Kidney epithelial cell (primary cell): Measurements from ENCODE around the gene RAI14. TPM values are rescaled to one million over a fixed set of nuclear protein-coding genes. Genes with fewer than 3 reads are reported as not detected.

Source experiments
- DNase-seq: peaks from one replicate; pipeline ENCODE4 v3.0.0-alpha.2; 2010; ENCODE audit warnings: low read depth
- H3K27me3 ChIP-seq: 2 replicates; pipeline ENCODE4 v1.6.0; 2011; ENCODE audit warnings: low read length; ENCODE audit not compliant: control insufficient read depth, insufficient read depth
- H3K36me3 ChIP-seq: 2 replicates; pipeline ENCODE4 v1.5.1; 2011; ENCODE audit warnings: low read length; ENCODE audit not compliant: control insufficient read depth, insufficient read depth
- H3K4me3 ChIP-seq: 2 replicates; pipeline ENCODE4 v1.5.1; 2011; ENCODE audit warnings: low read depth, mild to moderate bottlenecking, control low read depth, low read length
- total RNA-seq: library from RNA; depleted of rRNA; stranded (reverse); fragments of >200 nt; gene quantifications from 2 replicates; pipeline ENCODE4 v1.2.3, GENCODE V29; 2015
- TF ChIP-seq, protein P1 (sequence below): IDR thresholded peaks from 2 replicates; pipeline ENCODE4 v1.5.1; 2011; ENCODE audit warnings: mild to moderate bottlenecking, moderate library complexity, low read length, control low read depth, inconsistent platforms; ENCODE audit not compliant: insufficient read depth, poor library complexity, severe bottlenecking

The RAI14 gene
- total RNA-seq, 1 donor from 2014 or later = 116 TPM

DNA sequence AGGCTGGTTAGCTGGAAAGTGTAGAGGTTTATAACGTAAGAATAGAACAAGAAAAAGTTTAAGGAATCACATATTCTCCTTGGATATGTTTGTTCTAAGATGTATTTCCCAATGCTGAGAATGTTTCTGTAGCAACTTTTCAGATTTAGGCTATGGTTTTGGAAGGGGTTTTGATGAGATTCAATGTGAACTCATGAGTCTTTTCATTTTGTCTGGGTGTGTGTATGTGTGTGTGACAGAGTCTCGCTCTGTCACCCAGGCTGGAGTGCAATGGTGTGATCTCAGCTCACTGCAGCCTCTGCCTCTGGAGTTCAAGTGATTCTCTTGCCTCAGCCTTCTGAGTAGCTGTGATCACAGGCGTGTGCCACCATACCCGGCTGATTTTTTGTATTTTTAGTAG lies 38.6 kb downstream of the RAI14 start:
- TF ChIP-seq, protein P1, sequence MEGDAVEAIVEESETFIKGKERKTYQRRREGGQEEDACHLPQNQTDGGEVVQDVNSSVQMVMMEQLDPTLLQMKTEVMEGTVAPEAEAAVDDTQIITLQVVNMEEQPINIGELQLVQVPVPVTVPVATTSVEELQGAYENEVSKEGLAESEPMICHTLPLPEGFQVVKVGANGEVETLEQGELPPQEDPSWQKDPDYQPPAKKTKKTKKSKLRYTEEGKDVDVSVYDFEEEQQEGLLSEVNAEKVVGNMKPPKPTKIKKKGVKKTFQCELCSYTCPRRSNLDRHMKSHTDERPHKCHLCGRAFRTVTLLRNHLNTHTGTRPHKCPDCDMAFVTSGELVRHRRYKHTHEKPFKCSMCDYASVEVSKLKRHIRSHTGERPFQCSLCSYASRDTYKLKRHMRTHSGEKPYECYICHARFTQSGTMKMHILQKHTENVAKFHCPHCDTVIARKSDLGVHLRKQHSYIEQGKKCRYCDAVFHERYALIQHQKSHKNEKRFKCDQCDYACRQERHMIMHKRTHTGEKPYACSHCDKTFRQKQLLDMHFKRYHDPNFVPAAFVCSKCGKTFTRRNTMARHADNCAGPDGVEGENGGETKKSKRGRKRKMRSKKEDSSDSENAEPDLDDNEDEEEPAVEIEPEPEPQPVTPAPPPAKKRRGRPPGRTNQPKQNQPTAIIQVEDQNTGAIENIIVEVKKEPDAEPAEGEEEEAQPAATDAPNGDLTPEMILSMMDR = no peak
- Histone ChIP-seq H3K4me3 (no peak overlapping the region), H3K27me3 (no peaks in the 10 kb centered on the region), H3K36me3 (peaks cover 2% of the 10 kb centered on the region)
- DNase-seq = no peak

DNA sequence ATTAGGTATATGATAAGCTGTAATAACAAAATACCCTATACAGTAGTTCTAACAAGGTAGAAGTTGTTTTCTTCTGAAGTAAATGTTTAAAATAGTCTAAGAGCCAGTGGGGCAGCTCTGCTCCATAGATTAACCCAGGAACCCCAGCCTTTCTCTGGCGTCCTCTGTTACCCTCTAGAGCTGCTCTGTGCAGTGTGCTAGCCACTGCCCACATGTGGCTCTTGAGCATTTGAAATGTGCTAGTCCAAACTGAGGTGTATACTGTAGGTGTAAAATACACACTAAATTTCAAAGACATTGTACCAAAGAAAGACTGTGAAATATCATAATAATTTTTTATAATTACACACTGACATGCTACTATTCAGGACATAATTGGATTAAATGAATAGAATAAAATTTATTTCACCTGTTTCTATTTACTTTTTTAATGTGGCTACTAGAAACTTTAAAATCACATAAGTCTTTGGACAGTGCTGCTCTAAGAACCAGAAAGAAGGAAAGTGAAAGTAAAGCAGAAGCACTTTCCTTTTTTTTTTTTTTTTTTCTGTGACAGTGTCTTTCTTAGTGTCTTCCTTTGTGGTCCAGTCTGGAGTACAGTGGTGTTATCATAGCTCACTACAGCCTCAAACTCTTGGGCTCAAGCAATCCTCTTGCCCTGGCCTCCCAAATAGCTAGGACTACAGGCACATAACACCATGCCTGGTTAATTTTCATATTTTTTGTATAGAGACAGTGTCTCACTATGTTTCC lies 39.3 kb downstream of the RAI14 start:
- TF ChIP-seq, protein P1 = no peak
- no peak for DNase-seq

DNA sequence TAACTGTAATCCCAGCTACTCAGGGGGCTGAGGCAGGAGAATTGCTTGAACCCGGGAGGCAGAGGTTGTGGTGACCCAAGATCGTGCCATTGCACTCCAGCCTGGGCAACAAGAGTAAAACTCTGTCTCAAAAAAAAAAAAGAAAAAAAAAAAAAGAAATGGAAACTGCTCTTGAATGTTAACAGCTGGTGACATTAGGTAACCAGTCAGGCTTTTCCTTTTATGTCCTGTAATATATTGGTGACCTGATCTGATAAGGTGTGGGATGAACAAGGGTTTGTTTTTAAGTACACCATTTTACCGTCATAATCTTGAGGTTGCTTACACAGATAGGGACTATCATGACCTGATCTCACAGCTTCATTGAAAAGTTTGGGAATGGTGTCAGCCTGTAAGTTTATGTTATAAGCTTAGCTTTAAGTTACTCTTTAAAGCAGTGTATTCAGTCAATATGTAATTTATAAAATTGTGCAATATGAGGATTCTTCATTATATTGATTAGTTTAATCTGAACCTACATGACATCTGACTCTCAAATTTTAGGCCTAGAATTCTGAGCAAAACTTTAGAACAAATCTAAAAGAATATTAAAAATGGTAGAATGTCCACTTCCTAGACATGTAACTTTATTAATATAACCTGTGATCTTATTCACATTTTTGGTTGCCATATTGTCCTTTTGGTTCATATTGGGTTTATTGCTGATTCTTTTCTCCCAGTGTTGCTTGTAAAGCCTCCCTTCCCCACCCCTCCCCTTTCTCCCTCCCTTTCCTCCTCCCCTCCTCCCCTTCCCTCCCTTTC lies 41.4 kb downstream of the RAI14 start:
- no peak for DNase-seq

More for the DNA sequence above, 39.3 kb downstream of the RAI14 start:
- Histone ChIP-seq H3K4me3 (no peak overlapping the region), H3K36me3 (peaks cover 2% of the 10 kb centered on the region), H3K27me3 (no peaks in the 10 kb centered on the region)

DNA sequence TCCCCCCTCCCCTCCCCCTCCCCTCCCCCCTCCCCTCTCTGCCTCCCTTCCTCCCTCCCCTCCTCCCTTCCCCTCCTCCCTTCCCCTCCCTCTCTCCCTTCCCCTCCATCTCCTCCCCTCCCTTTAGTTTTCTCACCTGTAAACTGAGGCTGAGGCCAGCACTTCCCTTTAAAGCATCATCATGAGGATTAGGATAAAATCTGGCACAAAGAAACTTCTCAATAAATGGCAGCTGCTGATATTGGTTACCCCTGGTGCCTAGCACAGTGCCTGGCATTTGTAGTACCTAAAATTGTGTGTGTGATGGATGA lies 41.9 kb downstream of the RAI14 start:
- TF ChIP-seq, protein P1 = no peak

More for the DNA sequence above, 41.4 kb downstream of the RAI14 start:
- TF ChIP-seq, protein P1 = no peak
- H3K27me3 ChIP-seq = no peaks in the 10 kb centered on the region
- no peak overlapping the region for H3K4me3 ChIP-seq
- peaks cover 2% of the 10 kb centered on the region for H3K36me3 ChIP-seq

DNA sequence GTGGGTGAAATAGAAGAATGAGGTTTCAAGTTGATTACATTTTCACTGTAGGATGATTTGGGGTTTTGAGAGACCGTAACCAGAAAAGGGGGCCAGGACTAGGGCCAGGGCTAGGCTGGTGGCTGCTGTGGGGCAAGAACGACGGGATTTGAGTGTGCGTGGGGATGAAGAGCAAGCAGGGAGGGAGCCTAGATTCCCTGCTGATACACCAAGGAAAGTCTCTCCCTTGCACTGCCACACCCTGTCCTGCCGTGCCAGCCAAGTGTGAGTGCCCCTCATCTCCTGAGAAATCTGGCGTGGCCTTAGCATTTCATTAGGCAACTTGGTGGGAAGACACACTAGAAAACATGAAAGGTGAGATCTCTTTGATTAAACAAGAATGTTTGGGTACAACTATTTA lies 42.6 kb downstream of the RAI14 start:
- TF ChIP-seq, protein P1 = no peak
- DNase-seq = no peak

More for the DNA sequence above, 41.9 kb downstream of the RAI14 start:
- DNase-seq = no peak
- Histone ChIP-seq H3K4me3 (no peak overlapping the region), H3K27me3 (no peaks in the 10 kb centered on the region), H3K36me3 (peaks cover 2% of the 10 kb centered on the region)

More for the DNA sequence above, 42.6 kb downstream of the RAI14 start:
- Histone ChIP-seq H3K4me3 (no peak overlapping the region), H3K27me3 (no peaks in the 10 kb centered on the region), H3K36me3 (peaks cover 2% of the 10 kb centered on the region)
